Endothelial cell of umbilical vein (primary cell): Measurements from ENCODE around the gene RMDN2. TPM values are rescaled to one million over a fixed set of nuclear protein-coding genes. Genes with fewer than 3 reads are reported as not detected.

ENCODE experiments used
- BruUV-seq: library from RNA; stranded (reverse); fragments of 400-500 nt; replicated peaks from 2 replicates; lab custom pipeline; 2021; lab: Mats Ljungman, UMichigan
- CTCF ChIA-PET: fragments of 300-600, 350-600 bp; sonication (Branson Sonifier 250); formaldehyde crosslinking; loops from one replicate; lab custom pipeline; 2021; ENCODE audit warnings: antibody characterized with exemption, inconsistent platforms; lab: Charles Lee
- POLR2A ChIA-PET: fragments of 300-600, 350-600 bp; sonication (Branson Sonifier 250); formaldehyde crosslinking; loops from one replicate; lab custom pipeline; 2021; ENCODE audit warnings: antibody characterized with exemption, inconsistent platforms; lab: Charles Lee
- DNase-seq: peaks from one replicate; pipeline ENCODE4 v3.0.0-alpha.2; 2011; ENCODE audit warnings: low read depth, low spot score
- FAIRE-seq: peaks from 2 replicates; lab custom pipeline; 2011; peaks lifted over from hg19 to GRCh38; lab: Jason Lieb, UNC
- H2AFZ ChIP-seq: 2 replicates; pipeline ENCODE4 v1.6.0; 2012; ENCODE audit warnings: low read depth, low read length, control low read depth, inconsistent platforms
- H3K27ac ChIP-seq: 2 replicates; pipeline ENCODE4 v1.5.1; 2011; ENCODE audit warnings: low read depth, mild to moderate bottlenecking, control low read depth, low read length, moderate library complexity; ENCODE audit not compliant: insufficient read depth
- H3K27me3 ChIP-seq, 2 experiments: 2 replicates each; pipeline versions ENCODE4 v1.6.0 to v1.6.1; 2011; ENCODE audit warnings: low read length in 2 of 2, mixed read lengths in 1 of 2; ENCODE audit not compliant: control insufficient read depth in 2 of 2, insufficient read depth in 2 of 2
- H3K36me3 ChIP-seq, 2 experiments: 2 replicates in 1 of 2; 3 replicates in 1 of 2; pipeline ENCODE4 v1.5.1; 2011; ENCODE audit warnings: low read length in 2 of 2, mild to moderate bottlenecking in 1 of 2, moderate library complexity in 1 of 2; ENCODE audit not compliant: control insufficient read depth in 2 of 2, insufficient read depth in 2 of 2; ENCODE audit errors: extremely low read depth in 1 of 2
- H3K4me1 ChIP-seq: 3 replicates; pipeline ENCODE4 v1.5.1; 2011; ENCODE audit warnings: mild to moderate bottlenecking, low read length; ENCODE audit not compliant: control insufficient read depth, insufficient read depth; ENCODE audit errors: extremely low read depth
- H3K4me2 ChIP-seq: 2 replicates; pipeline ENCODE4 v1.6.1; 2011; ENCODE audit warnings: low read length, control low read depth, mixed read lengths; ENCODE audit not compliant: insufficient read depth
- H3K4me3 ChIP-seq, 3 experiments: fragments of 200-600 bp in 1 of 3; sonication (generic), shearing (Covaris generic) in 1 of 3; replicated peaks in 1 of 3; 2 replicates each; pipeline ENCODE4 v1.5.1; 2011 to 2016; ENCODE audit warnings: control low read depth in 3 of 3, low read length in 3 of 3, mild to moderate bottlenecking in 2 of 3, inconsistent platforms in 1 of 3, low read depth in 1 of 3, moderate library complexity in 1 of 3; ENCODE audit not compliant: insufficient read depth in 1 of 3
- H3K79me2 ChIP-seq: 2 replicates; pipeline ENCODE4 v1.6.0; 2012; ENCODE audit warnings: low read length, inconsistent platforms; ENCODE audit not compliant: control insufficient read depth, insufficient read depth
- H3K9ac ChIP-seq: replicated peaks from 2 replicates; pipeline ENCODE3; 2011; ENCODE audit warnings: low read length, control low read depth; ENCODE audit not compliant: insufficient read depth; ENCODE audit errors: extremely low read depth
- H3K9me1 ChIP-seq: replicated peaks from 3 replicates; pipeline ENCODE4 v1.6.0; 2011; ENCODE audit warnings: mild to moderate bottlenecking, low read length; ENCODE audit not compliant: control insufficient read depth, insufficient read depth; ENCODE audit errors: extremely low read depth
- H3K9me3 ChIP-seq: replicated peaks from 2 replicates; pipeline ENCODE4 v1.5.1; 2012; ENCODE audit warnings: low read length, inconsistent platforms; ENCODE audit not compliant: control insufficient read depth, insufficient read depth
- H4K20me1 ChIP-seq: replicated peaks from 2 replicates; pipeline ENCODE3; 2011; ENCODE audit warnings: mild to moderate bottlenecking, low read length; ENCODE audit not compliant: control insufficient read depth, insufficient read depth; ENCODE audit errors: extremely low read depth
- CTCF ChIP-seq, 2 donors: IDR thresholded peaks; 1 replicate in 1 of 2; 2 replicates in 1 of 2; pipeline ENCODE4 v1.5.1; 2011; ENCODE audit warnings: low read length in 2 of 2, mild to moderate bottlenecking in 2 of 2, moderate library complexity in 2 of 2, control low read depth in 1 of 2, inconsistent platforms in 1 of 2, low read depth in 1 of 2; ENCODE audit not compliant: insufficient read depth in 1 of 2; ENCODE audit errors: extremely low read depth in 1 of 2
- EZH2 ChIP-seq: IDR thresholded peaks from 2 replicates; pipeline ENCODE4 v1.6.1; 2012; ENCODE audit warnings: borderline replicate concordance, low read depth, mild to moderate bottlenecking, moderate library complexity, low read length, inconsistent platforms; ENCODE audit not compliant: severe bottlenecking
- FOS ChIP-seq: IDR thresholded peaks from 2 replicates; pipeline ENCODE4 v1.6.1; 2011; ENCODE audit warnings: mild to moderate bottlenecking, low read length, moderate library complexity, borderline replicate concordance; ENCODE audit not compliant: insufficient read depth
- GATA2 ChIP-seq: IDR thresholded peaks from 2 replicates; pipeline ENCODE4 v1.7.0; 2011; ENCODE audit warnings: low read depth, mild to moderate bottlenecking, moderate library complexity, mixed read lengths, low read length; ENCODE audit not compliant: insufficient read length, insufficient read depth
- JUN ChIP-seq: IDR thresholded peaks from 2 replicates; pipeline ENCODE4 v1.6.1; 2011; ENCODE audit warnings: borderline replicate concordance, low read depth; ENCODE audit not compliant: insufficient read length, insufficient read depth
- MAX ChIP-seq: IDR thresholded peaks from 2 replicates; pipeline ENCODE4 v1.6.1; 2011; ENCODE audit not compliant: insufficient read depth, insufficient read length
- MYC ChIP-seq: IDR thresholded peaks from one replicate; pipeline ENCODE4 v1.6.1; 2011; ENCODE audit warnings: mild to moderate bottlenecking, low read depth, low read length
- POLR2A ChIP-seq: IDR thresholded peaks from 2 replicates; pipeline ENCODE4 v1.6.1; 2012; ENCODE audit warnings: low read depth, mild to moderate bottlenecking, control low read depth, low read length
- POLR2AphosphoS5 ChIP-seq: IDR thresholded peaks from 2 replicates; pipeline ENCODE4 v1.6.1; 2012; ENCODE audit warnings: low read depth, mild to moderate bottlenecking, control low read depth, low read length, moderate library complexity; ENCODE audit not compliant: insufficient read depth
- dilution Hi-C: fragments of 300-500 bp; cut with MboI; formaldehyde crosslinking; loops from one replicate; pipeline ENCODE4 v1.15.0; 2019; ENCODE audit warnings: low sequenced_read_pairs; ENCODE audit not compliant: extremely low pct_ligation_motif_present
- intact Hi-C: fragments of 100-400 bp; cut with micrococcal nuclease; formaldehyde crosslinking; loops from one replicate; pipeline ENCODE4 v1.10.0; 2022
- polyA plus RNA-seq, 4 experiments: library from polyadenylated mRNA; depleted of rRNA in 3 of 4; stranded (reverse) in 3 of 4; unstranded in 1 of 4; fragments of >200 nt; gene quantifications; 2 replicates each; pipeline versions ENCODE4 v1.2.1 to v1.2.3, GENCODE V29; 2011 to 2012; ENCODE audit warnings: missing spikeins in 1 of 4
- total RNA-seq: library from RNA; stranded (reverse); gene quantifications from 2 replicates; pipeline ENCODE4 v1.2.3, GENCODE V29; 2021

Gene RMDN2
- total and polyA plus RNA-seq, 2 donors (not counting 3 experiments of a cell fraction or from before 2014, with no cell fraction given), result 0.97 to 2.8 TPM

- FAIRE-seq (no peak), DNase-seq (no peak)
Measured at GRCh38 chr2:37912616-37913015, 12.5 kb upstream of the RMDN2 start.

GRCh38 chr2:37914340-37914739 is 10.7 kb upstream of the RMDN2 start:
- CTCF ChIA-PET, result no interaction called here
- no TSS peak for BruUV-seq
- H3K27ac ChIP-seq, result no peak overlapping the region
- FAIRE-seq (no peak), DNase-seq (no peak)
- H3K36me3 ChIP-seq, result no peaks in the 10 kb centered on the region
- H4K20me1 ChIP-seq, result no peaks in the 10 kb centered on the region
- H3K9me1 ChIP-seq, result no peaks in the 10 kb centered on the region
- H3K79me2 ChIP-seq, result no peaks in the 10 kb centered on the region
- H3K9me3 ChIP-seq, result no peaks in the 10 kb centered on the region
- POLR2A ChIA-PET, result no interaction called here
- H3K4me3 ChIP-seq, result no peak overlapping the region
- no peak overlapping the region for H3K4me2 ChIP-seq
- peaks cover 5 to 7% of the 10 kb centered on the region in 2 experiments for H3K27me3 ChIP-seq
- no peak for TF ChIP-seq EZH2
- TF ChIP-seq GATA2, result no peak
- no peak for TF ChIP-seq FOS
- no peak for TF ChIP-seq MYC
- TF ChIP-seq JUN, result no peak
- no peak for TF ChIP-seq POLR2A
- no peak for TF ChIP-seq POLR2AphosphoS5
- TF ChIP-seq MAX, result no peak
- TF ChIP-seq CTCF (IDR thresholded peaks at IDR 0.05; ENCODE audit: extremely low read depth in 1 of 2, insufficient read depth in 1 of 2, low read depth in 1 of 2, low read length in 2 of 2), result no peak
- H2AFZ ChIP-seq, result no peak overlapping the region
- dilution Hi-C loops, result no loop called here
- intact Hi-C loops, result no loop called here
- H3K4me1 ChIP-seq, result no peaks in the 10 kb centered on the region
- H3K9ac ChIP-seq, result no peak overlapping the region

More at GRCh38 chr2:37912616-37913015, 12.5 kb upstream of the RMDN2 start:
- POLR2A ChIA-PET, result no interaction called here
- Histone ChIP-seq H4K20me1 (no peaks in the 10 kb centered on the region), H3K4me2 (no peak overlapping the region), H3K9ac (no peak overlapping the region), H3K27me3 (peaks cover 0 to 4% of the 10 kb centered on the region in 2 experiments), H3K9me3 (no peaks in the 10 kb centered on the region), H3K4me1 (no peaks in the 10 kb centered on the region), H3K36me3 (no peaks in the 10 kb centered on the region), H3K27ac (no peak overlapping the region), H3K79me2 (no peaks in the 10 kb centered on the region), H3K9me1 (no peaks in the 10 kb centered on the region), H3K4me3 (no peak overlapping the region), H2AFZ (no peak overlapping the region)
- BruUV-seq, result no TSS peak
- CTCF ChIA-PET, result no interaction called here
- dilution Hi-C loops (no loop called here), intact Hi-C loops (no loop called here)
- no peak for TF ChIP-seq POLR2A
- TF ChIP-seq FOS, result no peak
- no peak for TF ChIP-seq MAX
- no peak for TF ChIP-seq JUN
- no peak for TF ChIP-seq EZH2
- TF ChIP-seq MYC, result no peak
